HUES48 (cell line): ENCODE results near the gene PIGC.

ENCODE experiments used
- H3K27ac ChIP-seq: one replicate; pipeline ENCODE4 v1.7.0; 2013; ENCODE audit warnings: low read depth, low read length, inconsistent platforms
- H3K27me3 ChIP-seq: 2 replicates; pipeline ENCODE4 v1.6.1; 2013; ENCODE audit warnings: mild to moderate bottlenecking, low read length; ENCODE audit not compliant: control insufficient read depth, insufficient read depth
- H3K36me3 ChIP-seq: 2 replicates; pipeline ENCODE4 v1.6.1; 2013; ENCODE audit warnings: low read length; ENCODE audit not compliant: control insufficient read depth, insufficient read depth
- H3K4me1 ChIP-seq: 2 replicates; pipeline ENCODE4 v1.6.1; 2013; ENCODE audit warnings: mild to moderate bottlenecking, low read length; ENCODE audit not compliant: control insufficient read depth, insufficient read depth
- H3K4me3 ChIP-seq: 2 replicates; pipeline ENCODE4 v1.5.1; 2013; ENCODE audit warnings: mild to moderate bottlenecking, low read depth, low read length
- H3K9ac ChIP-seq: 2 replicates; pipeline ENCODE4 v1.6.1; 2013; ENCODE audit warnings: mild to moderate bottlenecking, low read depth, low read length, moderate library complexity
- H3K9me3 ChIP-seq: 2 replicates; pipeline ENCODE4 v1.6.1; 2013; ENCODE audit warnings: low read length; ENCODE audit not compliant: control insufficient read depth, insufficient read depth

Gene PIGC

DNA sequence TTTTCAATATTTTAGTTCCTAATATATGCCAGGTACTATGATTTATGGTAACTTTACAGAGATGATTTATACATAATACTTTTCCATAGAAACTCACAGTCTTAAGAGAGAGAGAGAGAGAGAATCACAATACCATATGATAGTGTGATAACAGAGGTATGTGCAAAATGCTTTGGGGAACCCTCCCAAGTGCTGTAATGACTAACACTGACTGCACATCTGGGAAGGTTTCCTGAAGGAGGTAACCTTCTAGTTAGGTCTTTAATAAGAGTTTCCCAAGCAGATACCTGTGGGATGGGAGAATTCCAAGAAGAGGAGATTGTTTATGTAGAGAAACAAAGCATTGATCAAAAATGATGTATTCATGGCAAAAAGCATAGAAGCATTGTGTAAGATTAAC, 34.6 kb upstream of the PIGC start:
- Histone ChIP-seq H3K4me1 (peaks cover 4% of the 10 kb centered on the region; the same call in 1 of the 2 replicates), H3K4me3 (no peak overlapping the region), H3K9ac (no peak overlapping the region), H3K9me3 (no peaks in the 10 kb centered on the region), H3K36me3 (no peaks in the 10 kb centered on the region), H3K27ac (no peak overlapping the region), H3K27me3 (no peaks in the 10 kb centered on the region)

- Histone ChIP-seq H3K9me3 (no peaks in the 10 kb centered on the region), H3K4me1 (peaks cover 4% of the 10 kb centered on the region; the same call in 1 of the 2 replicates), H3K27me3 (no peaks in the 10 kb centered on the region), H3K27ac (no peak overlapping the region), H3K9ac (no peak overlapping the region), H3K4me3 (no peak overlapping the region), H3K36me3 (no peaks in the 10 kb centered on the region)
Measured at GRCh38 chr1:172477741-172478140, 33.9 kb upstream of the PIGC start.

DNA sequence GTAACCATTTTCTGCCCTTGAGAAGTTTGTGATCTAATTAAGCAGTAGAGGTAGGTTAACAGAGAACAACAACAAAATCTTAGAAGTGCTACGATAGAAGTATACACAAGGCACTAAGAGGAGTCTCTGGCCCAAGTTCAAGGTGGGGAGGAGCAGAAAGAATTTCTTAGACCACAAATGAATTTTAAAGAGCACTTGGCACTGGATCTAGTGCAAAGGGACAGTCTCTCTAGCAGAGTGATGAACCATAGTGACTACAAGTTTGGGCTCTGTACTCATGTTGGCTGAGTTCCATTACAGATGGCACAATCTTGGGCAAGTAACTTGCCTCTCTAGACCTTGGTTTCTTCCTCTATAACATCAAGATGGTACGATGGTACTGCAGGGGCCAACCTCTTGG, 33.3 kb upstream of the PIGC start:
- Histone ChIP-seq H3K9ac (no peak overlapping the region), H3K4me3 (no peak overlapping the region), H3K4me1 (peaks cover 4% of the 10 kb centered on the region; the same call in 1 of the 2 replicates), H3K9me3 (no peaks in the 10 kb centered on the region), H3K27ac (no peak overlapping the region), H3K36me3 (no peaks in the 10 kb centered on the region), H3K27me3 (no peaks in the 10 kb centered on the region)

- Histone ChIP-seq H3K36me3 (no peaks in the 10 kb centered on the region), H3K27me3 (no peaks in the 10 kb centered on the region), H3K4me3 (no peak overlapping the region), H3K4me1 (peaks cover 4% of the 10 kb centered on the region; the same call in 1 of the 2 replicates), H3K9ac (no peak overlapping the region), H3K27ac (no peak overlapping the region), H3K9me3 (no peaks in the 10 kb centered on the region)
Measured at GRCh38 chr1:172476218-172476811, 32.4 kb upstream of the PIGC start.

- H3K4me1 ChIP-seq: no peaks in the 10 kb centered on the region
- H3K4me3 ChIP-seq: no peak overlapping the region
- no peaks in the 10 kb centered on the region for H3K9me3 ChIP-seq
- H3K27me3 ChIP-seq: no peaks in the 10 kb centered on the region
- H3K36me3 ChIP-seq: no peaks in the 10 kb centered on the region
- H3K27ac ChIP-seq: no peak overlapping the region
- H3K9ac ChIP-seq: no peak overlapping the region
Measured at GRCh38 chr1:172473842-172474241, 30.0 kb upstream of the PIGC start.

GRCh38 chr1:172473302-172473701, 29.4 kb upstream of the PIGC start:
- no peak overlapping the region for H3K27ac ChIP-seq
- H3K27me3 ChIP-seq: no peaks in the 10 kb centered on the region
- no peak overlapping the region for H3K9ac ChIP-seq
- H3K4me1 ChIP-seq: no peaks in the 10 kb centered on the region
- no peaks in the 10 kb centered on the region for H3K36me3 ChIP-seq
- no peaks in the 10 kb centered on the region for H3K9me3 ChIP-seq
- no peak overlapping the region for H3K4me3 ChIP-seq

- Histone ChIP-seq H3K9ac (no peak overlapping the region), H3K36me3 (no peaks in the 10 kb centered on the region), H3K27me3 (no peaks in the 10 kb centered on the region), H3K4me1 (no peaks in the 10 kb centered on the region), H3K4me3 (no peak overlapping the region), H3K9me3 (no peaks in the 10 kb centered on the region), H3K27ac (no peak overlapping the region)
Measured at GRCh38 chr1:172472495-172472894, 28.6 kb upstream of the PIGC start.

DNA sequence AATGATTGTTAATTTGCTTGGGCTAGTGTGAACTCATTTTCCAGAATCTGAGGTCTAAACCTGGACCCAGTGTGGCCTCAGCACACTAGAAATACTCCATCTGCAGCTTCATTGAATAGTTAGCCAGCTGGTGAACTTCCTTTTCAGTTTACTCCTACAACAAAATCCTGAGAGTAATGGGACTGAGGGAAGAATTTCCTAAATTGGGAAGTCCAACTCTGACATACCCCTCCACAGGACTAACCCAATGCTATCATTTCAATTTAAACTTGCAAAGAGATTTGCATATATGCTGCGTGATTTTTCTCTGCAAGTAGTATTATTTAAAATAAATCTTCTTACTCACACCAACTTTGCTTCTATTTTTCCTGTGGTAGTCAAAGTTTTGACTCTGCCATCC, 27.8 kb upstream of the PIGC start:
- H3K27ac ChIP-seq: no peak overlapping the region
- no peaks in the 10 kb centered on the region for H3K4me1 ChIP-seq
- H3K27me3 ChIP-seq: no peaks in the 10 kb centered on the region
- H3K9me3 ChIP-seq: no peaks in the 10 kb centered on the region
- no peak overlapping the region for H3K9ac ChIP-seq
- no peaks in the 10 kb centered on the region for H3K36me3 ChIP-seq
- no peak overlapping the region for H3K4me3 ChIP-seq

DNA sequence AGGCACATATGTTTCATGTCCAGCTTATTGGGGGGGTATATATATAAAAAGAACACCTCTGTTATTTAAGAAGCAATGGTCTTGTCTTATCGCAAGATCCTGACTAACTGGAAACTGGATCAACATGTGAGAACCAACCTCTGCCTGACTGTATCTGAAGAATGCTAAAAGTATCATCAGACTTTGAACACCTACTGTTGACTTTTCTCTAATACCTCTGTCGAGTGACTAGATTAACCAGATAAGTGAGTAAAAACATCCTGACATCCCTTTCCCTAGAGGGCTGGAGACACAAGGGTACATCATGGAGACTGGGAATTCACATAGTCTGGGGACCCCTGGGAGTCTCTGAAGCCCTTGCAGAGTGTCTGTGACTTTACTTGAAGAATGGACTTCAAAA, 26.3 kb upstream of the PIGC start:
- Histone ChIP-seq H3K4me3 (no peak overlapping the region), H3K9ac (no peak overlapping the region), H3K4me1 (no peaks in the 10 kb centered on the region), H3K27ac (no peak overlapping the region), H3K27me3 (no peaks in the 10 kb centered on the region), H3K9me3 (no peaks in the 10 kb centered on the region), H3K36me3 (no peaks in the 10 kb centered on the region)

- H3K27ac ChIP-seq: no peak overlapping the region
- H3K27me3 ChIP-seq: no peaks in the 10 kb centered on the region
- no peaks in the 10 kb centered on the region for H3K36me3 ChIP-seq
- H3K4me1 ChIP-seq: no peaks in the 10 kb centered on the region
- no peak overlapping the region for H3K4me3 ChIP-seq
- H3K9ac ChIP-seq: no peak overlapping the region
- H3K9me3 ChIP-seq: no peaks in the 10 kb centered on the region
Measured at GRCh38 chr1:172469717-172470116, 25.8 kb upstream of the PIGC start.

GRCh38 chr1:172468296-172468695, 24.4 kb upstream of the PIGC start:
- Histone ChIP-seq H3K27ac (no peak overlapping the region), H3K4me1 (no peaks in the 10 kb centered on the region), H3K36me3 (no peaks in the 10 kb centered on the region), H3K4me3 (no peak overlapping the region), H3K9ac (no peak overlapping the region), H3K9me3 (no peaks in the 10 kb centered on the region), H3K27me3 (no peaks in the 10 kb centered on the region)

GRCh38 chr1:172467446-172467845, 23.6 kb upstream of the PIGC start:
- Histone ChIP-seq H3K4me1 (no peaks in the 10 kb centered on the region), H3K27ac (no peak overlapping the region), H3K4me3 (no peak overlapping the region), H3K36me3 (no peaks in the 10 kb centered on the region), H3K9me3 (no peaks in the 10 kb centered on the region), H3K27me3 (no peaks in the 10 kb centered on the region), H3K9ac (no peak overlapping the region)
